Activated CD8-positive, alpha-beta memory T cell treated with anti-CD3 and anti-CD28 coated beads, Interleukin-2, amount 50 U/mL, for 24 hours (primary cell): Measurements from ENCODE around the gene CHST15.

Experiments
- DNase-seq: peaks from one replicate; pipeline ENCODE4 v3.0.0-alpha.2; 2020; ENCODE audit errors: extremely low read depth

The CHST15 gene

GRCh38 chr10:124081547-124082140 lies 11.8 kb downstream of the CHST15 start:
- no peak for DNase-seq

GRCh38 chr10:124079864-124080263 lies 13.5 kb downstream of the CHST15 start:
- DNase-seq = no peak

- DNase-seq = no peak
Observed at GRCh38 chr10:124078714-124079113, 14.7 kb downstream of the CHST15 start.

GRCh38 chr10:124078028-124078427 lies 15.4 kb downstream of the CHST15 start:
- DNase-seq = no peak

GRCh38 chr10:124077208-124077993 lies 16.0 kb downstream of the CHST15 start:
- DNase-seq = no peak

- DNase-seq = no peak
Observed at GRCh38 chr10:124076148-124076733, 17.2 kb downstream of the CHST15 start.

GRCh38 chr10:124075231-124075955 lies 18.0 kb downstream of the CHST15 start:
- no peak for DNase-seq

GRCh38 chr10:124074501-124075109 lies 18.8 kb downstream of the CHST15 start:
- no peak for DNase-seq

- DNase-seq = no peak
Observed at GRCh38 chr10:124073978-124074377, 19.4 kb downstream of the CHST15 start.

GRCh38 chr10:124072541-124072940 lies 20.9 kb downstream of the CHST15 start:
- no peak for DNase-seq

GRCh38 chr10:124072106-124072505 lies 21.3 kb downstream of the CHST15 start:
- no peak for DNase-seq

- DNase-seq = no peak
Observed at GRCh38 chr10:124071141-124071540, 22.3 kb downstream of the CHST15 start.

- DNase-seq = no peak
Observed at GRCh38 chr10:124070666-124071065, 22.7 kb downstream of the CHST15 start.

GRCh38 chr10:124069341-124070264 lies 23.8 kb downstream of the CHST15 start:
- no peak for DNase-seq

GRCh38 chr10:124068929-124069328 lies 24.5 kb downstream of the CHST15 start:
- no peak for DNase-seq

GRCh38 chr10:124067825-124068400 lies 25.5 kb downstream of the CHST15 start:
- no peak for DNase-seq

- DNase-seq = no peak
Observed at GRCh38 chr10:124066781-124067714, 26.4 kb downstream of the CHST15 start.

- DNase-seq = no peak
Observed at GRCh38 chr10:124066126-124066700, 27.2 kb downstream of the CHST15 start.
